Liver (tissue), 9 donors: ENCODE results near the gene DZIP3. TPM values are rescaled to one million over a fixed set of nuclear protein-coding genes. Genes with fewer than 3 reads are reported as not detected.

Source experiments
- DNase-seq: peaks from one replicate; pipeline ENCODE4 v3.0.0-alpha.2; 2017; ENCODE audit warnings: low spot score
- H3K27ac ChIP-seq, 2 donors: one replicate each; pipeline ENCODE4 v1.7.0; 2013; ENCODE audit warnings: inconsistent platforms in 2 of 2, low read length in 2 of 2, control low read depth in 1 of 2, low read depth in 1 of 2, mild to moderate bottlenecking in 1 of 2
- H3K27me3 ChIP-seq, 4 donors: one replicate each; pipeline versions ENCODE4 v1.6.1 to v1.7.0; 2013; ENCODE audit warnings: low read length in 3 of 4, inconsistent platforms in 1 of 4, mild to moderate bottlenecking in 1 of 4, moderate library complexity in 1 of 4; ENCODE audit not compliant: control insufficient read depth in 4 of 4, insufficient read depth in 4 of 4
- H3K36me3 ChIP-seq, 4 donors: one replicate each; pipeline versions ENCODE4 v1.6.1 to v1.7.0; 2013; ENCODE audit warnings: low read length in 3 of 4, mild to moderate bottlenecking in 3 of 4, low read depth in 1 of 4, moderate library complexity in 1 of 4; ENCODE audit not compliant: control insufficient read depth in 4 of 4, insufficient read depth in 3 of 4
- H3K4me1 ChIP-seq, 4 donors: one replicate each; pipeline versions ENCODE4 v1.6.1 to v1.7.0; 2013; ENCODE audit warnings: low read length in 3 of 4, mild to moderate bottlenecking in 3 of 4, moderate library complexity in 1 of 4; ENCODE audit not compliant: control insufficient read depth in 4 of 4, insufficient read depth in 4 of 4
- H3K4me3 ChIP-seq, 3 donors: one replicate each; pipeline versions ENCODE4 v1.6.1 to v1.7.0; 2013; ENCODE audit warnings: low read length in 3 of 3, control low read depth in 1 of 3, low read depth in 1 of 3, mild to moderate bottlenecking in 1 of 3
- H3K9ac ChIP-seq, 2 donors: one replicate each; pipeline ENCODE4 v1.7.0; 2013; ENCODE audit warnings: low read length in 2 of 2, mild to moderate bottlenecking in 2 of 2, moderate library complexity in 2 of 2, control low read depth in 1 of 2, low read depth in 1 of 2
- H3K9me3 ChIP-seq, 4 donors: one replicate each; pipeline versions ENCODE4 v1.6.1 to v1.7.0; 2013; ENCODE audit warnings: low read length in 3 of 4; ENCODE audit not compliant: control insufficient read depth in 4 of 4
- ATF3 ChIP-seq: IDR thresholded peaks from 2 replicates; pipeline ENCODE4 v1.6.1; 2016; ENCODE audit warnings: antibody characterized with exemption
- EGR1 ChIP-seq, 2 donors: IDR thresholded peaks; 2 replicates each; pipeline ENCODE4 v1.6.1; 2016 to 2018; ENCODE audit warnings: antibody characterized with exemption in 2 of 2, low read depth in 2 of 2
- FOXA1 ChIP-seq: IDR thresholded peaks from 2 replicates; pipeline ENCODE4 v1.6.1; 2016; ENCODE audit warnings: antibody characterized with exemption
- FOXA2 ChIP-seq: IDR thresholded peaks from 2 replicates; pipeline ENCODE4 v1.6.1; 2016; ENCODE audit warnings: antibody characterized with exemption
- GABPA ChIP-seq, 2 donors: IDR thresholded peaks in 1 of 2; conservative IDR thresholded peaks in 1 of 2; 2 replicates each; pipeline ENCODE4 v1.6.1; 2016; ENCODE audit warnings: antibody characterized with exemption in 2 of 2, mild to moderate bottlenecking in 1 of 2, moderate library complexity in 1 of 2
- HNF4A ChIP-seq, 2 donors: conservative IDR thresholded peaks; 2 replicates each; pipeline ENCODE4 v1.6.1; 2016; ENCODE audit warnings: antibody characterized with exemption in 2 of 2, mild to moderate bottlenecking in 2 of 2
- HNF4G ChIP-seq: IDR thresholded peaks from 2 replicates; pipeline ENCODE4 v1.6.1; 2016; ENCODE audit warnings: antibody characterized with exemption
- JUND ChIP-seq, 2 donors: IDR thresholded peaks; 2 replicates each; pipeline ENCODE4 v1.6.1; 2016; ENCODE audit warnings: antibody characterized with exemption in 2 of 2
- MAX ChIP-seq: IDR thresholded peaks from 2 replicates; pipeline ENCODE4 v1.6.1; 2016; ENCODE audit warnings: antibody characterized with exemption
- NR2F2 ChIP-seq: IDR thresholded peaks from 2 replicates; pipeline ENCODE4 v1.6.1; 2016; ENCODE audit warnings: antibody characterized with exemption
- RAD21 ChIP-seq, 2 donors: IDR thresholded peaks; 2 replicates each; pipeline ENCODE4 v1.6.1; 2016; ENCODE audit warnings: antibody characterized with exemption in 2 of 2, mild to moderate bottlenecking in 2 of 2
- REST ChIP-seq: IDR thresholded peaks from 2 replicates; pipeline ENCODE4 v1.6.1; 2016; ENCODE audit warnings: antibody characterized with exemption, mild to moderate bottlenecking
- RXRA ChIP-seq, 2 donors: IDR thresholded peaks; 2 replicates each; pipeline ENCODE4 v1.6.1; 2017 to 2018; ENCODE audit warnings: antibody characterized with exemption in 2 of 2, mild to moderate bottlenecking in 1 of 2
- SP1 ChIP-seq: IDR thresholded peaks from 2 replicates; pipeline ENCODE4 v1.6.1; 2018; ENCODE audit warnings: antibody characterized with exemption, mild to moderate bottlenecking
- TAF1 ChIP-seq: conservative IDR thresholded peaks from 2 replicates; pipeline ENCODE4 v1.6.1; 2016; ENCODE audit warnings: antibody characterized with exemption, mild to moderate bottlenecking
- YY1 ChIP-seq: IDR thresholded peaks from 2 replicates; pipeline ENCODE4 v1.6.1; 2016; ENCODE audit warnings: antibody characterized with exemption, mild to moderate bottlenecking
- WGBS: extraction: QIAGEN DNeasy Blood & Tissue Kit; methylation state at CpG from one replicate; pipeline ENCODE4 v1.1.7; 2013; 5-methylcytosine and 5-hydroxymethylcytosine counted together
- polyA plus RNA-seq, 2 donors: library from polyadenylated mRNA; stranded (reverse) in 1 of 2; unstranded in 1 of 2; fragments of 200-250 nt in 1 of 2; fragments of >200 nt in 1 of 2; fragmentation: Nextera tagmentation in 1 of 2; extraction: Ambion mirVana in 1 of 2; gene quantifications; one replicate each; pipeline versions ENCODE4 v1.2.1 to v1.2.3, GENCODE V29; 2013 to 2015
- total RNA-seq, 2 donors: library from RNA; depleted of rRNA; stranded (reverse); fragments of >200 nt; gene quantifications; one replicate each; pipeline ENCODE4 v1.2.3, GENCODE V29; 2014
- TF ChIP-seq, protein P1 (sequence below): fragments of 150-350 bp; IDR thresholded peaks from 2 replicates; pipeline ENCODE4 v1.5.1; 2017; ENCODE audit warnings: improper control_type of control experiment, low read depth, low read length; ENCODE audit not compliant: missing input control
- TF ChIP-seq, protein P2 (sequence below): IDR thresholded peaks from 2 replicates; pipeline ENCODE4 v1.6.1; 2016; ENCODE audit warnings: antibody characterized with exemption
- donor health status: healthy.
- donor health status: healthy.
- donor health status: healthy.
- donor health status: healthy.
- donor health status: healthy.

DZIP3 gene
- total and polyA plus RNA-seq, 4 donors = 1.0 to 13.9 (median 2.7) TPM

- no peak overlapping the region for H3K9ac ChIP-seq
- H3K9me3 ChIP-seq = no peaks in the 10 kb centered on the region
- TF ChIP-seq FOXA1 = no peak
- no peak for TF ChIP-seq NR2F2
- no peak for TF ChIP-seq ATF3
- TF ChIP-seq, protein P1, sequence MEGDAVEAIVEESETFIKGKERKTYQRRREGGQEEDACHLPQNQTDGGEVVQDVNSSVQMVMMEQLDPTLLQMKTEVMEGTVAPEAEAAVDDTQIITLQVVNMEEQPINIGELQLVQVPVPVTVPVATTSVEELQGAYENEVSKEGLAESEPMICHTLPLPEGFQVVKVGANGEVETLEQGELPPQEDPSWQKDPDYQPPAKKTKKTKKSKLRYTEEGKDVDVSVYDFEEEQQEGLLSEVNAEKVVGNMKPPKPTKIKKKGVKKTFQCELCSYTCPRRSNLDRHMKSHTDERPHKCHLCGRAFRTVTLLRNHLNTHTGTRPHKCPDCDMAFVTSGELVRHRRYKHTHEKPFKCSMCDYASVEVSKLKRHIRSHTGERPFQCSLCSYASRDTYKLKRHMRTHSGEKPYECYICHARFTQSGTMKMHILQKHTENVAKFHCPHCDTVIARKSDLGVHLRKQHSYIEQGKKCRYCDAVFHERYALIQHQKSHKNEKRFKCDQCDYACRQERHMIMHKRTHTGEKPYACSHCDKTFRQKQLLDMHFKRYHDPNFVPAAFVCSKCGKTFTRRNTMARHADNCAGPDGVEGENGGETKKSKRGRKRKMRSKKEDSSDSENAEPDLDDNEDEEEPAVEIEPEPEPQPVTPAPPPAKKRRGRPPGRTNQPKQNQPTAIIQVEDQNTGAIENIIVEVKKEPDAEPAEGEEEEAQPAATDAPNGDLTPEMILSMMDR = no peak
- TF ChIP-seq RXRA (IDR thresholded peaks at IDR 0.05) = no peak
- TF ChIP-seq HNF4A (conservative IDR thresholded peaks at IDR 0.05) = no peak
- no peaks in the 10 kb centered on the region for H3K4me1 ChIP-seq
- no peak overlapping the region for H3K27ac ChIP-seq
- H3K4me3 ChIP-seq = no peak overlapping the region
- WGBS = 56% methylated on average over 1 of the region's 1 CpG
- H3K36me3 ChIP-seq = no peaks in the 10 kb centered on the region
- H3K27me3 ChIP-seq = no peaks in the 10 kb centered on the region
- no peak for DNase-seq
These were observed 139.4 kb downstream of the DZIP3 start for GRCh38 chr3:108728934-108729333.

GRCh38 chr3:108736821-108737220, 147.3 kb downstream of the DZIP3 start:
- H3K27me3 ChIP-seq = peaks cover 0 to 2% (median 0%) of the 10 kb centered on the region in 4 donors
- H3K4me1 ChIP-seq = no peaks in the 10 kb centered on the region
- 77% methylated on average over 6 of the region's 6 CpGs for WGBS
- no peak for TF ChIP-seq RAD21 (IDR thresholded peaks at IDR 0.05)
- no peak for TF ChIP-seq HNF4G
- TF ChIP-seq FOXA2 = no peak
- TF ChIP-seq TAF1 = no peak
- TF ChIP-seq SP1 = no peak
- no peak for TF ChIP-seq REST
- no peak for TF ChIP-seq YY1
- TF ChIP-seq HNF4A (conservative IDR thresholded peaks at IDR 0.05) = no peak
- TF ChIP-seq FOXA1 = no peak
- TF ChIP-seq MAX = no peak
- TF ChIP-seq RXRA (IDR thresholded peaks at IDR 0.05) = no peak
- no peak for TF ChIP-seq EGR1 (IDR thresholded peaks at IDR 0.05; ENCODE audit: low read depth in 2 of 2)
- no peak for TF ChIP-seq ATF3
- no peak for TF ChIP-seq NR2F2
- TF ChIP-seq, protein P2, sequence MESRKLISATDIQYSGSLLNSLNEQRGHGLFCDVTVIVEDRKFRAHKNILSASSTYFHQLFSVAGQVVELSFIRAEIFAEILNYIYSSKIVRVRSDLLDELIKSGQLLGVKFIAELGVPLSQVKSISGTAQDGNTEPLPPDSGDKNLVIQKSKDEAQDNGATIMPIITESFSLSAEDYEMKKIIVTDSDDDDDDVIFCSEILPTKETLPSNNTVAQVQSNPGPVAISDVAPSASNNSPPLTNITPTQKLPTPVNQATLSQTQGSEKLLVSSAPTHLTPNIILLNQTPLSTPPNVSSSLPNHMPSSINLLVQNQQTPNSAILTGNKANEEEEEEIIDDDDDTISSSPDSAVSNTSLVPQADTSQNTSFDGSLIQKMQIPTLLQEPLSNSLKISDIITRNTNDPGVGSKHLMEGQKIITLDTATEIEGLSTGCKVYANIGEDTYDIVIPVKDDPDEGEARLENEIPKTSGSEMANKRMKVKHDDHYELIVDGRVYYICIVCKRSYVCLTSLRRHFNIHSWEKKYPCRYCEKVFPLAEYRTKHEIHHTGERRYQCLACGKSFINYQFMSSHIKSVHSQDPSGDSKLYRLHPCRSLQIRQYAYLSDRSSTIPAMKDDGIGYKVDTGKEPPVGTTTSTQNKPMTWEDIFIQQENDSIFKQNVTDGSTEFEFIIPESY = no peak
- TF ChIP-seq, protein P1 = no peak
- TF ChIP-seq JUND (IDR thresholded peaks at IDR 0.05) = no peak
- TF ChIP-seq GABPA (IDR thresholded peaks at IDR 0.05 in 1 of 2, conservative IDR thresholded peaks at IDR 0.05 in 1 of 2) = no peak
- H3K36me3 ChIP-seq = no peaks in the 10 kb centered on the region
- no peak overlapping the region for H3K27ac ChIP-seq
- no peak overlapping the region for H3K9ac ChIP-seq
- DNase-seq = no peak
- no peak overlapping the region for H3K4me3 ChIP-seq
- H3K9me3 ChIP-seq = no peaks in the 10 kb centered on the region
